ENCODE results near the gene AFG3L2. TPM values are rescaled to one million over a fixed set of nuclear protein-coding genes. Genes with fewer than 3 reads are reported as not detected.

The AFG3L2 gene
- total RNA-seq, 4 donors from 2014 or later = 18.5 to 53.1 (median 33.7) TPM

- Histone ChIP-seq H3K4me3 (no peak overlapping the region), H3K36me3 (no peaks in the 10 kb centered on the region), H3K4me1 (no peaks in the 10 kb centered on the region), H3K9me3 (no peaks in the 10 kb centered on the region), H3K27me3 (no peaks in the 10 kb centered on the region), H3K27ac (no peak overlapping the region)
- no peak for DNase-seq
- no peak for TF ChIP-seq CTCF (IDR thresholded peaks at IDR 0.05)
- no peak for TF ChIP-seq POLR2A (IDR thresholded peaks at IDR 0.05)
- intact Hi-C loops (cut with DNase I; ENCODE audit: low total_unique reads) = no loop called here
These were observed 14.4 kb downstream of the AFG3L2 start for GRCh38 chr18:12362473-12363174.

DNA sequence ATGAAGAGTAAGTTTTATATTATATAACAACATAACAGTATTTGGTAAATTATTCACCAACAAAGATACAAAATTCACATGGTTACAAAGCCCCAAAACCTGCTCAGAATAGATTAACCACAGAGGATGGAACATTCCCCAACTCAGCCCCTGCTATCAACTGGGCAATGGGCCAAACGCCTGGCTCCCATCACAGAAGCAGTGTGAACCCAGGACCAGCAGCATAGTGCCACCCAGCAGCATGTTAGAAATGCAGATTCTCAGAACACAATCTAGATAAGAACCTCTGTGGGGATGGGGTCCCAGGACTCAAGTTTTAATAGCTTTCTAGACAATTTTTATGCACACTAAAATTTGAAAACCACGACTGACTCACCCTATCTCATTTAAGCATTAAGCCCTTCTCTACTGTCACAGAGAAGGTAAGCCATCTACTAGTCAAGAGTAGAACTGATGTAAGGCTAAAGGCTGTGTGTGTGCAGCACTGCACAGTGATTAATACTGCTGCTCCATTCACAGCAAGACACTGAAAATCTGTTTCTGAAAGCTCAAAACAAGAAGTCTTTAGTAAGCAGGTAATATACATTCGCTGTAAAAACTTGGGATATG lies 15.2 kb downstream of the AFG3L2 start:
- Histone ChIP-seq H3K36me3 (no peaks in the 10 kb centered on the region), H3K27me3 (no peaks in the 10 kb centered on the region), H3K27ac (no peak overlapping the region), H3K4me3 (no peak overlapping the region), H3K4me1 (no peaks in the 10 kb centered on the region), H3K9me3 (no peaks in the 10 kb centered on the region)
- TF ChIP-seq POLR2A (IDR thresholded peaks at IDR 0.05) = no peak
- TF ChIP-seq CTCF (IDR thresholded peaks at IDR 0.05) = no peak
- DNase-seq = no peak
- intact Hi-C loops (cut with DNase I; ENCODE audit: low total_unique reads) = no loop called here

DNA sequence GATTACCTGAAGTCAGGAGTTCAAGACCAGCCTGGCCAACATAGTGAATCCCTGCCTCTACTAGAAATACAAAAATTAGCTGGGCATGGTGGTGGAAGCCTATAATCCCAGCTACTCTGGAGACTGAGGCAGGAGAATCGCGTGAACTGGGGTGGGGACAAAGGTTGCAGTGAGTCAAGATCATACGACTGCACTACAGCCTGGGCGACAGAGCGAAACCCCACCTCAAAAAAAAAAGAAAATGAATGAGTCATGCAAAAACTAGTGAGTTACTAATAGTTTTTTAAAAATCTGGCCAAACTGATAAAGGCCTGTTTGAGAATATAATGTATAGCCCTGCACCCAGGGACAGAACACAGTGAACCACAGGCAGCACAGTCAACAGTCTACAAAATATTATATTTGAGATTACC lies 17.5 kb downstream of the AFG3L2 start:
- Histone ChIP-seq H3K36me3 (no peaks in the 10 kb centered on the region), H3K4me1 (no peaks in the 10 kb centered on the region), H3K4me3 (no peak overlapping the region), H3K9me3 (no peaks in the 10 kb centered on the region), H3K27ac (no peak overlapping the region), H3K27me3 (no peaks in the 10 kb centered on the region)
- TF ChIP-seq POLR2A (IDR thresholded peaks at IDR 0.05) = no peak
- no peak for TF ChIP-seq CTCF (IDR thresholded peaks at IDR 0.05)
- intact Hi-C loops (cut with DNase I; ENCODE audit: low total_unique reads) = no loop called here
- no peak for DNase-seq

- TF ChIP-seq CTCF (IDR thresholded peaks at IDR 0.05) (no peak), POLR2A (IDR thresholded peaks at IDR 0.05) (no peak)
- intact Hi-C loops (cut with DNase I; ENCODE audit: low total_unique reads) = no loop called here
These were observed 24.8 kb downstream of the AFG3L2 start for GRCh38 chr18:12352188-12352587.

GRCh38 chr18:12347895-12348294 lies 29.1 kb downstream of the AFG3L2 start:
- intact Hi-C loops (cut with DNase I; ENCODE audit: low total_unique reads) = no loop called here
- no peak for TF ChIP-seq CTCF (IDR thresholded peaks at IDR 0.05)
- TF ChIP-seq POLR2A (IDR thresholded peaks at IDR 0.05) = no peak
- Histone ChIP-seq H3K36me3 (no peaks in the 10 kb centered on the region), H3K4me1 (no peaks in the 10 kb centered on the region), H3K4me3 (no peak overlapping the region), H3K27ac (no peak overlapping the region), H3K9me3 (no peaks in the 10 kb centered on the region), H3K27me3 (no peaks in the 10 kb centered on the region)
- no peak for DNase-seq

More at GRCh38 chr18:12352188-12352587, 24.8 kb downstream of the AFG3L2 start:
- DNase-seq = no peak
- no peaks in the 10 kb centered on the region for H3K4me1 ChIP-seq
- no peaks in the 10 kb centered on the region for H3K27me3 ChIP-seq
- no peak overlapping the region for H3K27ac ChIP-seq
- H3K9me3 ChIP-seq = no peaks in the 10 kb centered on the region
- H3K36me3 ChIP-seq = no peaks in the 10 kb centered on the region
- H3K4me3 ChIP-seq = no peak overlapping the region
